HepG2 (cell line): ENCODE results near the gene CSTF3. TPM values are rescaled to one million over a fixed set of nuclear protein-coding genes. Genes with fewer than 3 reads are reported as not detected.
A peak's percentile ranks its signal among the peaks of the same experiment; 100 is the strongest.

Source experiments
- DPF2 ChIP-seq: sonication (generic); formaldehyde crosslinking; IDR thresholded peaks from 2 replicates; pipeline ENCODE4 v1.4.0; 2020; ENCODE audit warnings: mild to moderate bottlenecking, low read depth, missing genetic modification reagents, borderline replicate concordance
- HNRNPLL ChIP-seq: fragments of 200-400 bp; formaldehyde crosslinking; IDR thresholded peaks from 2 replicates; pipeline ENCODE4 v1.6.1; 2017; ENCODE audit warnings: mild to moderate bottlenecking, low read depth, low read length; ENCODE audit not compliant: poor library complexity, severe bottlenecking
- HOXA9 ChIP-seq: sonication (generic); formaldehyde crosslinking; IDR thresholded peaks from 2 replicates; pipeline ENCODE4 v1.8.1; 2022; ENCODE audit warnings: missing genetic modification reagents, mild to moderate bottlenecking, moderate library complexity, borderline replicate concordance
- KDM5A ChIP-seq: fragments of 200-600 bp; sonication (generic); IDR thresholded peaks from 2 replicates; pipeline ENCODE4 v1.7.0; 2018; ENCODE audit warnings: antibody characterized with exemption, mild to moderate bottlenecking, low read length, borderline replicate concordance
- MYC ChIP-seq: sonication (generic); formaldehyde crosslinking; IDR thresholded peaks from 2 replicates; pipeline ENCODE4 v1.9.0; 2021; ENCODE audit warnings: missing genetic modification reagents, borderline replicate concordance
- RFXANK ChIP-seq: IDR thresholded peaks from 2 replicates; pipeline ENCODE4 v1.6.1; 2016
- TEAD3 ChIP-seq: optimal IDR thresholded peaks from 2 replicates; pipeline ENCODE3; 2016; ENCODE audit warnings: borderline replicate concordance
- ZBTB7B ChIP-seq: sonication (generic); formaldehyde crosslinking; IDR thresholded peaks from 2 replicates; pipeline ENCODE4 v1.4.0; 2020; ENCODE audit warnings: missing genetic modification reagents
- ZFX ChIP-seq: sonication (generic); formaldehyde crosslinking; IDR thresholded peaks from 2 replicates; pipeline ENCODE4 v1.4.0; 2020; ENCODE audit warnings: mild to moderate bottlenecking, low read depth, missing genetic modification reagents, moderate library complexity
- ZFY ChIP-seq: sonication (generic); formaldehyde crosslinking; IDR thresholded peaks from 2 replicates; pipeline ENCODE4 v1.4.0; 2020; ENCODE audit warnings: missing genetic modification reagents
- ZFYVE20 ChIP-seq: sonication (generic); formaldehyde crosslinking; IDR thresholded peaks from 2 replicates; pipeline ENCODE4 v1.8.0; 2023; ENCODE audit warnings: low read depth, mild to moderate bottlenecking, moderate library complexity, missing genetic modification reagents, borderline replicate concordance
- ZNF235 ChIP-seq: sonication (generic); formaldehyde crosslinking; IDR thresholded peaks from 2 replicates; pipeline ENCODE4 v1.8.1; 2023; ENCODE audit warnings: mild to moderate bottlenecking, missing genetic modification reagents, borderline replicate concordance
- ZNF496 ChIP-seq: sonication (generic); formaldehyde crosslinking; IDR thresholded peaks from 2 replicates; pipeline ENCODE4 v1.8.1; 2023; ENCODE audit warnings: mild to moderate bottlenecking, moderate library complexity, missing genetic modification reagents; ENCODE audit not compliant: insufficient replicate concordance
- ZNF629 ChIP-seq: sonication (generic); formaldehyde crosslinking; conservative IDR thresholded peaks from 2 replicates; pipeline ENCODE4 v1.5.0; 2020; ENCODE audit warnings: missing genetic modification reagents
- polyA plus RNA-seq, 8 experiments: library from polyadenylated mRNA; depleted of rRNA in 3 of 8; stranded (reverse) in 7 of 8; unstranded in 1 of 8; fragments of >200 nt; fragmentation: Illumina TruSeq in 4 of 8; extraction: Trizol in 4 of 8; gene quantifications; 2 replicates each; pipeline versions ENCODE4 v1.2.1 to v1.2.3, GENCODE V29; 2011 to 2016; ENCODE audit warnings: low read depth in 4 of 8, missing spikeins in 1 of 8, mixed read lengths in 1 of 8; ENCODE audit not compliant: insufficient read depth in 1 of 8
- total RNA-seq, 5 experiments: library from RNA; depleted of rRNA; stranded (reverse); fragments of >200 nt; fragmentation: Illumina TruSeq; extraction: Trizol; gene quantifications; 2 replicates each; pipeline ENCODE4 v1.2.3, GENCODE V29; 2016; ENCODE audit warnings: low read depth in 1 of 5
- TF ChIP-seq, protein P1 (sequence below): fragments of 450-650 bp; IDR thresholded peaks from 2 replicates; pipeline ENCODE4 v1.6.1; 2017; ENCODE audit warnings: mild to moderate bottlenecking
- TF ChIP-seq, protein P2 (sequence below): sonication (generic); IDR thresholded peaks from 2 replicates; pipeline ENCODE4 v1.6.1; 2016; ENCODE audit warnings: low read depth, borderline replicate concordance
- TF ChIP-seq, protein P3 (sequence below): sonication (generic); formaldehyde crosslinking; IDR thresholded peaks from 2 replicates; pipeline ENCODE4 v1.5.0; 2020; ENCODE audit warnings: mild to moderate bottlenecking, missing genetic modification reagents
- TF ChIP-seq, protein P4 (sequence below): sonication (generic); formaldehyde crosslinking; IDR thresholded peaks from 2 replicates; pipeline ENCODE4 v1.4.0; 2020; ENCODE audit warnings: missing genetic modification reagents, borderline replicate concordance

The CSTF3 gene
- total and polyA plus RNA-seq, 2 of the 13 experiments (the other 11 are each of a cell fraction or from before 2014, with no cell fraction given) = 21.5 to 43.6 TPM

DNA sequence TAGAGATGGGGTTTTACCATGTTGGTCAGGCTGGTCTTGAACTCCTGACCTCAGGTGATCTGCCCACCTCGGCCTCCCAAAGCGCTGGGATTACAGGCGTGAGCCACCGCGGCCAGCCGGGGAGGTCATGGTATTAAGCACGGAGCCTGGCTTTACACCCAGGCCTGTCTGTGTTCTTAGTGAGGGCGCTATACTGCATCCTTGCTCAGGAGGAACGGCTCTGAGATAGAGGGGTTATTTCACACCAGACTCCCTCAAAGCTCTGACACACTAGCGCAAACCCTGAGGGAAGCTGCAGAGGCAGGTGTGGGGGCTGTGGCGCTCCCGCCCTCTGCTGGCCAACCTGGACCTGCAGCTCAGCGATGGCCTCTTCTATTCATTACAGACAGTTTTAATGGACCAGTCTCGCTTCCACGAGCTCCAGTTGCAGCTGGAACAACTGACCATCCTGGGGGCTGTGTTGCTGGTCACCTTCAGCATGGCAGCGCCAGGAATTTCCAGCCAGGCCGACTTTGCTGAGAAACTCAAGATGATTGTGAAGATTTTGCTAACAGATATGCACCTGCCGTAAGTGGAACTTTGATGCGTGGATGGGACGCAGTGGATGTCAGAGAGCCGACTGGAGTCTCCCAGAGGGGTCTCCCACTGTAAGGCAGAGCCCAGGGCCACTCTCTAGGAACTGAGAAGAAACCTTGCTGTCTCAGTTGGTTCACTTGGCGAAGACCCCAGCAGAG is 95.7 kb downstream of the CSTF3 start (continued):
- no peak for TF ChIP-seq KDM5A
- TF ChIP-seq HOXA9 (CRISPR knock-in tag) = no peak
- TF ChIP-seq MYC (CRISPR knock-in tag) = no peak
- TF ChIP-seq, protein P1, sequence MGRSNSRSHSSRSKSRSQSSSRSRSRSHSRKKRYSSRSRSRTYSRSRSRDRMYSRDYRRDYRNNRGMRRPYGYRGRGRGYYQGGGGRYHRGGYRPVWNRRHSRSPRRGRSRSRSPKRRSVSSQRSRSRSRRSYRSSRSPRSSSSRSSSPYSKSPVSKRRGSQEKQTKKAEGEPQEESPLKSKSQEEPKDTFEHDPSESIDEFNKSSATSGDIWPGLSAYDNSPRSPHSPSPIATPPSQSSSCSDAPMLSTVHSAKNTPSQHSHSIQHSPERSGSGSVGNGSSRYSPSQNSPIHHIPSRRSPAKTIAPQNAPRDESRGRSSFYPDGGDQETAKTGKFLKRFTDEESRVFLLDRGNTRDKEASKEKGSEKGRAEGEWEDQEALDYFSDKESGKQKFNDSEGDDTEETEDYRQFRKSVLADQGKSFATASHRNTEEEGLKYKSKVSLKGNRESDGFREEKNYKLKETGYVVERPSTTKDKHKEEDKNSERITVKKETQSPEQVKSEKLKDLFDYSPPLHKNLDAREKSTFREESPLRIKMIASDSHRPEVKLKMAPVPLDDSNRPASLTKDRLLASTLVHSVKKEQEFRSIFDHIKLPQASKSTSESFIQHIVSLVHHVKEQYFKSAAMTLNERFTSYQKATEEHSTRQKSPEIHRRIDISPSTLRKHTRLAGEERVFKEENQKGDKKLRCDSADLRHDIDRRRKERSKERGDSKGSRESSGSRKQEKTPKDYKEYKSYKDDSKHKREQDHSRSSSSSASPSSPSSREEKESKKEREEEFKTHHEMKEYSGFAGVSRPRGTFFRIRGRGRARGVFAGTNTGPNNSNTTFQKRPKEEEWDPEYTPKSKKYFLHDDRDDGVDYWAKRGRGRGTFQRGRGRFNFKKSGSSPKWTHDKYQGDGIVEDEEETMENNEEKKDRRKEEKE = no peak
- no peak for TF ChIP-seq ZNF629
- TF ChIP-seq, protein P2, sequence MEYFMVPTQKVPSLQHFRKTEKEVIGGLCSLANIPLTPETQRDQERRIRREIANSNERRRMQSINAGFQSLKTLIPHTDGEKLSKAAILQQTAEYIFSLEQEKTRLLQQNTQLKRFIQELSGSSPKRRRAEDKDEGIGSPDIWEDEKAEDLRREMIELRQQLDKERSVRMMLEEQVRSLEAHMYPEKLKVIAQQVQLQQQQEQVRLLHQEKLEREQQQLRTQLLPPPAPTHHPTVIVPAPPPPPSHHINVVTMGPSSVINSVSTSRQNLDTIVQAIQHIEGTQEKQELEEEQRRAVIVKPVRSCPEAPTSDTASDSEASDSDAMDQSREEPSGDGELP = no peak
- TF ChIP-seq RFXANK (CRISPR knock-in tag) = no peak
- TF ChIP-seq, protein P3, sequence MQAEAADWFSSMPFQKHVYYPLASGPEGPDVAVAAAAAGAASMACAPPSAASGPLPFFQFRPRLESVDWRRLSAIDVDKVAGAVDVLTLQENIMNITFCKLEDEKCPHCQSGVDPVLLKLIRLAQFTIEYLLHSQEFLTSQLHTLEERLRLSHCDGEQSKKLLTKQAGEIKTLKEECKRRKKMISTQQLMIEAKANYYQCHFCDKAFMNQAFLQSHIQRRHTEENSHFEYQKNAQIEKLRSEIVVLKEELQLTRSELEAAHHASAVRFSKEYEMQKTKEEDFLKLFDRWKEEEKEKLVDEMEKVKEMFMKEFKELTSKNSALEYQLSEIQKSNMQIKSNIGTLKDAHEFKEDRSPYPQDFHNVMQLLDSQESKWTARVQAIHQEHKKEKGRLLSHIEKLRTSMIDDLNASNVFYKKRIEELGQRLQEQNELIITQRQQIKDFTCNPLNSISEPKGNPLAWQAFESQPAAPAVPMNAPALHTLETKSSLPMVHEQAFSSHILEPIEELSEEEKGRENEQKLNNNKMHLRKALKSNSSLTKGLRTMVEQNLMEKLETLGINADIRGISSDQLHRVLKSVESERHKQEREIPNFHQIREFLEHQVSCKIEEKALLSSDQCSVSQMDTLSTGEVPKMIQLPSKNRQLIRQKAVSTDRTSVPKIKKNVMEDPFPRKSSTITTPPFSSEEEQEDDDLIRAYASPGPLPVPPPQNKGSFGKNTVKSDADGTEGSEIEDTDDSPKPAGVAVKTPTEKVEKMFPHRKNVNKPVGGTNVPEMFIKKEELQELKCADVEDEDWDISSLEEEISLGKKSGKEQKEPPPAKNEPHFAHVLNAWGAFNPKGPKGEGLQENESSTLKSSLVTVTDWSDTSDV (CRISPR knock-in tag) = no peak
- TF ChIP-seq ZBTB7B (CRISPR knock-in tag) = no peak
- TF ChIP-seq, protein P4, sequence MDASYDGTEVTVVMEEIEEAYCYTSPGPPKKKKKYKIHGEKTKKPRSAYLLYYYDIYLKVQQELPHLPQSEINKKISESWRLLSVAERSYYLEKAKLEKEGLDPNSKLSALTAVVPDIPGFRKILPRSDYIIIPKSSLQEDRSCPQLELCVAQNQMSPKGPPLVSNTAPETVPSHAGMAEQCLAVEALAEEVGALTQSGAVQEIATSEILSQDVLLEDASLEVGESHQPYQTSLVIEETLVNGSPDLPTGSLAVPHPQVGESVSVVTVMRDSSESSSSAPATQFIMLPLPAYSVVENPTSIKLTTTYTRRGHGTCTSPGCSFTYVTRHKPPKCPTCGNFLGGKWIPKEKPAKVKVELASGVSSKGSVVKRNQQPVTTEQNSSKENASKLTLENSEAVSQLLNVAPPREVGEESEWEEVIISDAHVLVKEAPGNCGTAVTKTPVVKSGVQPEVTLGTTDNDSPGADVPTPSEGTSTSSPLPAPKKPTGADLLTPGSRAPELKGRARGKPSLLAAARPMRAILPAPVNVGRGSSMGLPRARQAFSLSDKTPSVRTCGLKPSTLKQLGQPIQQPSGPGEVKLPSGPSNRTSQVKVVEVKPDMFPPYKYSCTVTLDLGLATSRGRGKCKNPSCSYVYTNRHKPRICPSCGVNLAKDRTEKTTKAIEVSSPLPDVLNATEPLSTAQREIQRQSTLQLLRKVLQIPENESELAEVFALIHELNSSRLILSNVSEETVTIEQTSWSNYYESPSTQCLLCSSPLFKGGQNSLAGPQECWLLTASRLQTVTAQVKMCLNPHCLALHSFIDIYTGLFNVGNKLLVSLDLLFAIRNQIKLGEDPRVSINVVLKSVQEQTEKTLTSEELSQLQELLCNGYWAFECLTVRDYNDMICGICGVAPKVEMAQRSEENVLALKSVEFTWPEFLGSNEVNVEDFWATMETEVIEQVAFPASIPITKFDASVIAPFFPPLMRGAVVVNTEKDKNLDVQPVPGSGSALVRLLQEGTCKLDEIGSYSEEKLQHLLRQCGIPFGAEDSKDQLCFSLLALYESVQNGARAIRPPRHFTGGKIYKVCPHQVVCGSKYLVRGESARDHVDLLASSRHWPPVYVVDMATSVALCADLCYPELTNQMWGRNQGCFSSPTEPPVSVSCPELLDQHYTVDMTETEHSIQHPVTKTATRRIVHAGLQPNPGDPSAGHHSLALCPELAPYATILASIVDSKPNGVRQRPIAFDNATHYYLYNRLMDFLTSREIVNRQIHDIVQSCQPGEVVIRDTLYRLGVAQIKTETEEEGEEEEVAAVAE (CRISPR knock-in tag) = no peak
- no peak for TF ChIP-seq ZNF235 (CRISPR knock-in tag)
- TF ChIP-seq HNRNPLL = no peak
- no peak for TF ChIP-seq DPF2 (CRISPR knock-in tag)
- TF ChIP-seq ZFX (CRISPR knock-in tag) = no peak
- TF ChIP-seq ZFYVE20 = no peak
- TF ChIP-seq ZFY = peak; percentile 33; the same call in 1 of the 2 replicates
- TF ChIP-seq ZNF496 = no peak
- peak; percentile 40 for TF ChIP-seq TEAD3 (CRISPR knock-in tag)
